GM19438 (cell line): ENCODE measurements around the gene DNAH10.

Experiments
- ATAC-seq: cut with Tn5 transposase; IDR thresholded peaks from one replicate; pipeline ENCODE4 v1.9.1; 2021; ENCODE audit warnings: low read depth; ENCODE audit not compliant: unreplicated experiment

The DNAH10 gene

DNA sequence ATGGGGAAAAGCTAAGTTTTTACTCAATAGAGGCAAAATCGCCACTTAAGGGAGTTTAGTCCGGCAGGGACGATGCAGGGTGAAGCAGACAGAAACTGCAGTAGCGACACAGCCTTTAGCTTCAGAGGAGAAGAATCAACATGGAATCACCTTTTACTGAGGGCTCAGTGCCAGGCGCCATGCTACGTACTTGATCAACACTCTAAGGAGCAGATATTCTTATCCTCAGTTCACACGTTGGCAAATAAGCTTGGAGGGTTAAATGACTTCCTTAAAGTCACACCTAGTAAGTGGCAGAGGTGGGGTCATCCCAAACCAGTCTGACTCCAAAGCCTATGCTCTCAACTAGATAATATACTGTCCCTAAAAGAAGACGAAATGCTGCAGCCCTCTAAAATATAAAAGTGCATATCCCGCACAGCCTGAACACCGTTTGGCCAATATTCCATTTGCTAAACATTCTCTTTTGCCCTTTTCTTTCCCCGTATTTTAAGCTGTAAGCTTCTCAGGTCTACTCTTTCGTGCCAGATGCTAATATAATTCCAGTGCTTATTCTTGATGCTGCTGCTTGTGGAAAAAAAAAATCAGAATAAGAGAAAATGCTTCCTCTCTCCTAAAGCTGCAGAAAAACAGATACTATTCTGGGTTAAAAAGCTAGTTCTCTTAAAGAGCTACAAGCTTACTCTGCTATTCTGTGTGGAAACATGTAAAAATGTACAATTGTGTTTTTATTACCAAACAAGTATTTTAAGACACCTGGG is 199.7 kb downstream of the DNAH10 start:
- ATAC-seq = no peak

- no peak for ATAC-seq
Measured at GRCh38 chr12:123962513-123962912, 200.4 kb downstream of the DNAH10 start.

GRCh38 chr12:123963821-123964220 is 201.7 kb downstream of the DNAH10 start:
- ATAC-seq = no peak

- ATAC-seq = no peak
Measured at GRCh38 chr12:123965382-123965781, 203.3 kb downstream of the DNAH10 start.

DNA sequence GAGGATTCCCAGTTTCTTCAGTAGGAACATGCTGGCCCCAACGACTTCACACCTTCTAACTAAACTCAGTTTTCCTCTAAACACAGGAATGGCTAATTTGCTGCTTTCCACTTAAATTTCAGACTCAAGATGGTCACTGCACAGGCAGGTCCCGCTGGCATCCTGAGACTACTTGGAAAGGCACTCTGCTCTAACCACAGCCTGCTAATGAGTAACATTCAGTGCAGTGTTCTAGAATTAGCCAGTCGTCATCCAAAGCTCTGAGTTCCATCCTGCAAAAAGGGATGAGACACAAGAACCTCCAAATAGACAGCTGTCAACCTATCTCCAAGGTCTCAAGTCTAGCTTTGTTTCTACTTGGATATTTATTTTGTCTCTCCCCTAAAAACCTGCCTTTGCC is 204.5 kb downstream of the DNAH10 start:
- no peak for ATAC-seq

- no peak for ATAC-seq
Measured at GRCh38 chr12:123967121-123967586, 205.1 kb downstream of the DNAH10 start.

- ATAC-seq = no peak
Measured at GRCh38 chr12:123971449-123971769, 209.3 kb downstream of the DNAH10 start.

DNA sequence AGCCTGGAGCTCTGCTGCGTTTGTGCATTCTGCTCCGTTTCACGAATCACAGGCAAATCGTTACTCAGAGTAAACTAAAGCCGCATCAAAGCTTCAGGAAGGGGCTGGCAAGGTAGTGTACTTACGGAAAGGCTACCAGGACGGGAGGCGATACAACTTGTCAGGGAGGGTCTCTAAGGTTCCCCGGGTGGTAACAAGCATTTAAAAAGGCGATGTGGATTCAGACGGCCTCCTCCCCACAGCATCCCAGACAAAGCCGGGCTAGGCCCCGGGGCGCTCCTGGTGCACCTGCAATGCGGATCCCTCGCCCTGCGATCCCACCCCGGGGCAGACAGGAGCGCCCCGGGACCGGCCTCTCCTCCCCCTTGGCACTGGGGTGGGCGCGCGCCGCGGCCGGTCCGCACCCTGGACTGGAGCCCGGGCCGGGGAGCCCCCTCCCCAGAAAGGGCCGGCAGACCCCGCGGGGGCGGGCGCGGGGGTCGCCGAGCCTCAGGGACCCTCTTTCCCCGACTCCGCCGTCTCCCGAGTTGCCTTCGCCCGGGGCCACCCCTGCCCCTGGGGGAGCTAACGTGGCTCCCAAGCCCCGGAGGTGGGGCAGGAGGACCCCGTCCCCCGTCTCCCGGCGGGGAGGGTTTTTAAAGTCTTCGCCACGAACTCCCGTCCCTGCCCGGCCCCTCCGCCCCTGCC is 209.8 kb downstream of the DNAH10 start:
- peak; percentile 10 for ATAC-seq

- peak; percentile 68 for ATAC-seq
Measured at GRCh38 chr12:123972457-123973401, 210.6 kb downstream of the DNAH10 start, which contains the start of the genes CCDC92 and ZNF664. CCDC92 (minus strand) TSS chr12:123972831; CDS start chr12:123944305, 28,526 bp downstream. ZNF664 (plus strand) TSS chr12:123973215; CDS start chr12:124012145, 38,930 bp downstream.

GRCh38 chr12:123973552-123974341 is 211.6 kb downstream of the DNAH10 start:
- peak; percentile 14 for ATAC-seq

GRCh38 chr12:123976227-123976826 is 214.2 kb downstream of the DNAH10 start:
- ATAC-seq = no peak

- no peak for ATAC-seq
Measured at GRCh38 chr12:123979566-123979965, 217.5 kb downstream of the DNAH10 start.

DNA sequence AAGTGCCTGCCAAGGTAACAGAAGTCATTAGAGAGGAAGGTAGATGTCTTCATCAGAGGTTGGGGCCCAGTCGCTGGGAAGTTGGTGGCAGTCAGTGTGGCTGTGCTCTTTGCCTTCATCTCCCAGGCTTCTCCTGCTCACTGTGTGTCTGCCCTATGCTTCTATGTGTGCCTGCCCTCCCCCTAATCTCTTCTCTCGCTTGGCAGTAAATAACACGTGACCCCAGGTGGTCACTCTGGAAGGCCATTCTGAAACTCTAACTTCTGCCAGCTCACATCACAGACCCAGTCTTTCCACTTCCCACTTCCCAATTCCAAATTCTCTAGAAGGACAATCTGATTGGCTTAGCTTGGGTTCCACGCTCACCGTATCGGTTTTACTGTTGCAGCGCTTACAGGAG is 220.2 kb downstream of the DNAH10 start:
- no peak for ATAC-seq

DNA sequence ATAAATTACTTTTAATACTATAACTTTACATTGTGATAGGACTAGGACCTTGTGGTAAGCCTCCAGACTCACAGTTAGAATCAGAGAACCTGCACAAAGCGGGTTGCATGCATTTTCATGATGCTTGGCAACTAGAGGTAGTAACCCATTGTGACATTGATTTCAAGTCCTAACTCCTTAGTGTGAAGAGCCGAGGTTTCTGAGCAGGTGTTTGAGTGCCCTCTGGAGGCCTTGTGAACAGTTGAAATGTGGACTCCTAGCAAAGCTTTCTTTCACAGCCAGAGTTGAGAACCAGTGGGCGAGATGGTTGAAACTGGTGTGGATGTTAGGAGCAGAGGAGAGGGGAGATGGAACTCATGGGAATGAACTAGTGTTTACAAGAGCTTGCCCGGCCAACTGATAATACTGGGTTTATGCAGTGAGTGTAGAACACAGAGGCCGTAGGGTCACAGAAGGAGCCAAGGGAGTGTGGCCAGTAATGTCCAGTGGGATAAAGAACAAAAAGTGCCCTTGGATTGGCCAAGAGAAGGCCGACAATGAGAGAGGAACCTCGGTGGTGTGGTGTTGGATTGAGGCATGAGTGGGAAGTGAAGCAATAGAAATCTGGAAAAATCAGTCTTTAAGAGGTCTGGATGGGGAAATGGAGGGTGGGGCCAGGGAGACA is 221.9 kb downstream of the DNAH10 start:
- ATAC-seq = no peak

- ATAC-seq = no peak
Measured at GRCh38 chr12:123984903-123985302, 222.8 kb downstream of the DNAH10 start.
